Measurements from ENCODE around the gene CHI3L1.

GRCh38 chr1:203136409-203137042, 50.0 kb downstream of the CHI3L1 start:
- TF ChIP-seq CTCF (IDR thresholded peaks at IDR 0.05), result no peak
- no peak for TF ChIP-seq POLR2AphosphoS5 (IDR thresholded peaks at IDR 0.05)
- TF ChIP-seq POLR2A (IDR thresholded peaks at IDR 0.05; ENCODE audit: low read depth), result no peak
- no peak for TF ChIP-seq EP300 (IDR thresholded peaks at IDR 0.05)

Data from esophagus muscularis mucosa (tissue), 4 donors.